ENCODE measurements around the gene TMSB15A.
"Not testable (repeated sequence)": the region's sequence is repeated elsewhere in the genome, so short reads cannot be mapped to it uniquely, and the experiment has no call there.

TMSB15A gene

GRCh38 chrX:102515975-102516941, at the start of gene TMSB15A:
Gene TMSB15A, minus strand, starts transcription at chrX:102516739.
- peak; percentile 35 for DNase-seq

GRCh38 chrX:102560423-102561068, 44.0 kb upstream of the TMSB15A start:
- no peak for DNase-seq

- DNase-seq, result no peak
These were observed 42.1 kb upstream of the TMSB15A start for GRCh38 chrX:102558607-102559006.

GRCh38 chrX:102548231-102548630, 31.7 kb upstream of the TMSB15A start:
- no peak for DNase-seq

GRCh38 chrX:102546828-102547493, 30.4 kb upstream of the TMSB15A start:
- DNase-seq, result no peak

GRCh38 chrX:102546175-102546574, 29.6 kb upstream of the TMSB15A start:
- not testable (repeated sequence) for DNase-seq

- no peak for DNase-seq
These were observed 19.4 kb upstream of the TMSB15A start for GRCh38 chrX:102535958-102536357.

- no peak for DNase-seq
These were observed 787 bp upstream of the TMSB15A start for GRCh38 chrX:102517326-102517725.

- no peak for DNase-seq
These were observed 2.0 kb downstream of the TMSB15A start for GRCh38 chrX:102514536-102514935.

GRCh38 chrX:102498732-102499131, 17.8 kb downstream of the TMSB15A start:
- no peak for DNase-seq

GRCh38 chrX:102491766-102492165, 24.8 kb downstream of the TMSB15A start:
- no peak for DNase-seq

- DNase-seq, result not testable (repeated sequence)
These were observed 37.8 kb downstream of the TMSB15A start for GRCh38 chrX:102478765-102479164.

GRCh38 chrX:102471762-102472220, 44.7 kb downstream of the TMSB15A start, which contains the start of gene TCP11X2:
Gene TCP11X2, minus strand, starts transcription at chrX:102471812.
- DNase-seq, result not testable (repeated sequence)

GRCh38 chrX:102470215-102470614, 46.3 kb downstream of the TMSB15A start:
- not testable (repeated sequence) for DNase-seq
